ENCODE measurements around the gene STX16.
"Not testable (repeated sequence)": the region's sequence is repeated elsewhere in the genome, so short reads cannot be mapped to it uniquely, and the experiment has no call there.

Gene STX16

GRCh38 chr20:58636396-58636982 is 14.6 kb upstream of the STX16 start:
- DNase-seq (ENCODE audit: low read depth): no peak

GRCh38 chr20:58636983-58637421 is 14.1 kb upstream of the STX16 start:
- DNase-seq (ENCODE audit: low read depth): no peak

DNA sequence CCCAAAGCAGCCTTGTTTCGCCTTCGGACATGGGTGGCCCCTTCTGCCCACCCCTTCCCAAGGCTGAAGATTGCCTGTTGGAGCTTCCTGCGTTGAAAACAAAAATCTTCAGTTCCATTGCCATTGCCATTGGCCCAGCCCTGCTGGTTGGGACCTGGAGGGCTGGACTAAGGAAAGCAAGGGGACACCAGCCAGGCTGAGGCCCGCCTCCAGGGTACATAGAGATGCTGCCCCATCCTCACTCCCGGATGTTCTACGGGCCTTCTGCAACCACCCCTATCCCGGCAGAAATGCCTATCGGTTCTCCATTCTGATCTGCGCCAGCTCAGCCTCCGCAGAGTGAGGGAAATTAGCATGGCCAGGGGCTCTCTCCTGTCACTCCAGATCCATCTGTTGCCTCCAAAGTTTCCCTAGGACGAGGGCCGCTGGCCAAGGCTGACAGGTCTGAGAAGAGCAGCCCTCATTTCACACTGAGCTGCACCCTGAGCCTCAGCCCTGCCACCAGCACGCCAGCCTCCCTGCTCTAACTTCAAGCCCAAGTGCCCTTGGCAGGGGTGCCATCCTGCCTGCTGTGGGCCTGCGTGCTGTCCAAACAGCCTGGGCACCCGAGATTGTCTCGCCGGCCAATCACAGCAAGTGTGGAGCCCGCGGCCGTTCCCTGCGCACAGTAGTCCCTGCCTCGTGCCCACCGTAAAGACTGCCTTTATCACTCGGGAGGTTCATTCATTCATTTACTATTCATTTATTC is 13.4 kb upstream of the STX16 start:
- DNase-seq (ENCODE audit: low read depth): no peak

- DNase-seq (ENCODE audit: low read depth): no peak
Measured at GRCh38 chr20:58638467-58639181, 12.5 kb upstream of the STX16 start.

GRCh38 chr20:58639182-58640146 is 11.6 kb upstream of the STX16 start:
- DNase-seq (ENCODE audit: low read depth): no peak

DNA sequence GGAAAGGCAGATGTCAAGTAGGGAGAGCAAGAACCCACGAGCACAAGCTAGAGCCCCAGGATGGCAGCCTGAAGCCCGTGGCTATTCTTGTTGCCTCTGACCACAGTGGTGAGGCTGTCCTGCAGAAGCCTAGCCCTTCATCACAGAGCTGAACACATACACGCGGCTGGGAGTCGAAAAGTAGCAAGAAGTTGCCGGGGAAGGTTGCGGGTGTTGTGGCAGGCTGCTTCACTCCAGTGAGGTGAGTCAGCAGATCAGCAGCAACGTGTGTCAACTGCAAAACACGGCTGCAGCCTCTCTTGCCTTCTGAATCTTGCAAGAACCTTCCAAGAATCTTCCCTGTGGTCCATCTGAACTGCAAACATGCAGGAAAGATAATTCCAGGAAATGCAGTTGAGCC is 10.6 kb upstream of the STX16 start:
- no peak for DNase-seq (ENCODE audit: low read depth)

DNA sequence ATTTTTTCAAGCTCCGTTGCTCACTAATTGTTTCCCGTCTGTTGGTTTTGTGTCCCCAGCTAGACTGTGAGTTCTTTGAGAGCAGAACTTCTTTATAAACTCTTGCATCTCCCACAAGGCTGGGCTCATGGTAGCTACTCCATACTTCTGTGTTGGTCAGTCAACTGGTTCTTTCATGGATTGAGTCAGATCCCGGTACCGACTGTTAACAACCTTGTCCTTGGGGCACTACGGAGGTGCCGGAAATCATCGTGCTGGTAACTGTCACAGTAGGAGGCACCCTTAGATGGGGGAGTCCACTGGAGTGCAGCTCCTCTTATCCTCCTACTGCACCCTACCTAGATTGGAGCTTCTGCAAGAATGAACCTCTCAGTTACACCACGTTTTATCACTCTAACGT is 8.6 kb upstream of the STX16 start:
- DNase-seq (ENCODE audit: low read depth): no peak

DNA sequence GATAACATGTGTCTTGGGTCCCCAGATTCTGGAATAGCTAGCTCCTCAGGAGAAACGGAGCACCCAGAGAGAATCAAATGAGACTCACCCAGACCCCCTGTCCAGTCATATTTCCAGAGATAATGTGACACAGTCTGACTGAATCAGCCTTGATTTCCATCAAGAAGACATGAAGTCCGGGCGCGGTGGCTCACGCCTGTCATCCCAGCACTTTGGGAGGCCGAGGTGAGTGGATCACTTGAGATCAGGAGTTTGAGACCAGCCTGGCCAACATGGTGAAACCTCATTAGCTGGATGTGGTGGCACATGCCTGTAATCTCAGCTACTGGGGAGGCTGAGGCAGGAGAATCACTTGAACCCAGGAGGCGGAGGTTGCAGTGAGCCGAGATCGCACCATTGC is 8.2 kb upstream of the STX16 start:
- not testable (repeated sequence) for DNase-seq (ENCODE audit: low read depth)

DNA sequence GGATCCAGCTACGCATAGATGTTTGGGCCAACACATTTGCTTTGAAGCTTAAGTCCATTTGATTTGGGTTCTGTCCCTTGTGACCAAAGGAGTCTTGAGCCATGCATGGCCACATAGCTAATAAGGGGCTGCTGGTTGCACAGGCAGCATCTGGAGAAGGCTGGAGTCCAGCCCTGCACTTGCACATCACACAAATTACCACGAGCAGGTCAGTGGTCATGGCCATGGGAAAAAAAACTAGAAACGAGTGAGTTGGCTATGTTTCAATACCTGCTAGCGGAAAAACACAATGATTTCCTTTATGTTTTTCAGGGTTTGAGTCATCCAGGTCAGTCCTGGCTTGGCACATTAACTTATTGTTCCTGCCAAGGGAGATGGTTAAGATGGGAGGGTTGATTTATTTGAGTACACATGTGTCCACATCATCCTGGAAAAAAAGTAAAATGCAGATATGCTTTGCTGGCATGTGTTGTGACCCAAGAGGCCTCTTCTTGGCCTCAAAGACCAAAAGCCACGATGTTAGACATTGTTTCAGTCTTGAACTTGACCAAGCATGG is 5.6 kb upstream of the STX16 start:
- DNase-seq (ENCODE audit: low read depth): no peak

DNA sequence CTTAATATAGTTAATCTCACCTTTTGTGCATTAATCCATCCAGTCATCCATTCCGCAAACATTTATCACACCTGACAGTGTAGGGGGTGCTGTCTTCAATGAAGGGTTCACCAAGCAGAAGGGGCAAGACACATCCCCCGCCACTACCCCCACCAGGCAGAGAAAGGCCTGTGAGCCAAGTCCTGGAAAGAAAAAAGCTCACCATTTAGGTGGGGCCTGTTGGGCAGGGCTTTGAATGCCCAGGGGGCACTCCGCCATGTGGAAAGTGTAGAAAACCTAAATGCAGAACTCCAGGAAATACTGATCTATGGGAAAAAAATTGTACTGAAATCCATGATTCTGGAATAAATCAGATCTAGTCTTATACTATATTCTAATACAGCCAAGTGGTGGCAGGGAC is 4.8 kb upstream of the STX16 start:
- no peak for DNase-seq (ENCODE audit: low read depth)

GRCh38 chr20:58646703-58647102 is 4.4 kb upstream of the STX16 start:
- DNase-seq (ENCODE audit: low read depth): no peak

DNA sequence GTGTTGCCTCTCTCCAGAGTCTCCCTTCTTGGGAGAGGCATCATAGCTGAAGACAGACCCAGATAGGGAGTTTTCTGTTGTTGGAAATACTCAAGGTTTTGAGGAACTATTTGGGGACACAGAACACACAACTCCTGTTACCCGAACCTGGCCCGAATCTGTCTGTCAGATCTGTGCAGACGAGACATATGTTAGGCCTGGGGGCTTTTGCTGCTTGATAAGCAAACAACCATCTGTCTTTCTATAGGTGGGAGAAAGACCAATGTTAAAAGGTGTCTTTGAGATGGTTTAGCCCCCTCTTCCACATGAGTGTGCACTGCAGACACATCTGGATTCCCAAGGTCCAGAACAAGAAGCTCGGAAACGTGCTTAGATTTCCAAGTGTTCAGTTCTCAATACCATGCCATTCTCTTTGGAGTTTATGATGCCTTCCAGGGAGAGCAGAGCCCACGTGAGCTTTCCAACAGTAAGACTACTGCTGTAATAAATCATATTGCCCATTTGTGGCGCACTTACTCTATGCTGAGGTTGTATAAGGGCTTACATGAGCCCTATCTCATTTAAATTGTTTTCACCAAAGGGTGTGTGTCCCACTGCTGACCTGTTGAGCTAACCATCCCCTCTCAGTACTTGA is 3.8 kb upstream of the STX16 start:
- DNase-seq (ENCODE audit: low read depth): no peak

GRCh38 chr20:58647796-58648501 is 3.1 kb upstream of the STX16 start:
- DNase-seq (ENCODE audit: low read depth): no peak

DNA sequence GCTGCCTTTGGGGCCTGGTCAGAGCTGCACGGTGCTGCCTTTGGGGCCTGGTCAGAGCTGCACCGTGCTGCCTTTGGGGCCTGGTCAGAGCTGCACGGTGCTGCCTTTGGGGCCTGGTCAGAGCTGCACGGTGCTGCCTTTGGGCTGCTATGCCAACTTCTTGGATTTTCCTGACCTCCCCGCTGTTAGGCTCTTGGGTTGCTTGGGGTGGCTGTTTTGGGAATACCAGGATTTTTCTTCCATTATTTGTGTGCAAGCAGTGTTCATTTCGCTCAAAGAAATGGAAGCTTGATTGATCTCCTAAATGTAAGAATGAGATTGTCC is 2.6 kb upstream of the STX16 start:
- not testable (repeated sequence) for DNase-seq (ENCODE audit: low read depth)

DNA sequence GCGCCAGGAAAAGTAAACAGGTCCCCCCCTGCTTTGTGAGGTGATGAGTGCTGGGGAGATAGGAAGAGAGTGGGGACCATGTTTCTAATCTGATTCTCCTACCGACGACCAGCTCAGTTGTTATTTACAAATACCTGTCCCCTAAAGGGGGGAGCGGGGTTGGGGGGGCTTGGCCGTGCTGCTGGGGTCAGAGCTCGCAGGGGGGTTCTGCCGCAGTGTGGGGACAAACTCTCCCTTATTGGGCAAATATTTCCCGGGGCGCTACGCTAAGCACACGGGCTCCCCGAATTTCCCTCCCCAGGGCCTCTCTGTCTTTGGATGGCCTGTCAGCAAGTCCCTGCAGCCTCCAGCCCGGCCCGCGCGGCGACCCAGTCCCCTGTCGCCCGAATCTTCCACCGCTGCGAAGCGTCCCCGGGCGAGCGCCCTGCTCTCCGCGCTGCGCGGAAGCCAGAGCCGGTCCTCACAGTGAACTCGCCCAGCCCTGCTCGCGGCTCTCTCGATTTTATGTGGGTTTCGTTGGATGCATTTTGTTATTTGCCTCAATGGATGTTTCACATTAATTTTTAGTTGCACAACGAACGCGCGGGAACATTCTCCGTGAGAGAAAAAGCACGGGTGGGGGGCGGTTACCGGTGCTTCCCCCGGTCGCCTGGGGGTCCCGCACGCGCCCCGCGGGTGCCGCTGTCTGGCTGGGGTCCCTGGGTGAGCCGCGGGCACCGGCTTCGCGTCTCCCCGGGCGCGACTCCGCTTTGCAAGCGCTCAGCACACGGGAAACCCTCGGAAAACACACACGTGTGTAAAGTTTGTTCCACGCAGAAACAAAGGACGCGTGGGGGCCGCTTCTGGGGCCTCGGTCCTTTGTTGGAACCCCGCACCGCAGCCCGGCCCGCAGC is 1.5 kb upstream of the STX16 start:
- DNase-seq (ENCODE audit: low read depth): no peak

DNA sequence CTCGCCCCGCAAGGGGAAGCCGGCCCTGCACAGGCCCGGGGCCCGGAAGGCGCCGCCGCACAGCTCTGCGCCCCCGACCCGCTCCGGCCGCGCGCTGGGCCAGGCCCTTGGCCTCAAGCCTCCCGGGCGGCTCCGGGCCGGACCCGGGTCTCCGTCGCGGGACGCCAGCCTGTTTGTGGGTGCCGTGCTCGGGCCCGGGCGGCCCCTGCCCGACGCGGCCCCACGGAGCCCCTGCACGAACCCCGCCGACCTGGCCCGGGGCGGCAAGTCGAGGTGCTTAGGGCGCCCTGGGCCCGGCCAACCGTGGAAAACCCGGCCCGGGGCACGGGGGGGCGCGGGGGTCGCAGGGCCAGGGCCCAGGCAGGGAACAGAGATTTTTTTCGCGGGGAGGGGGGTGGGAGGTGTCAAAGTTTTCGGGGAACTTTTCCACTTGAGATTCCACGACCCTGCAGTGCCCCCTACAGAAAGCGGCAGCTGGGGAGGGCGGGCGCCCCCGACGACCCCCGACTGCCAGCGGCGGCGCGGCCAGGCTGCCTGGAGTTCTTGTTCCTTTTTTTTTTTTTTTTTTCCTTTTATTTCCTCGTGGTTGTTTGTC is 805 bp upstream of the STX16 start:
- no peak for DNase-seq (ENCODE audit: low read depth)

- no peak for DNase-seq (ENCODE audit: low read depth)
Measured at GRCh38 chr20:58651559-58651945, 469 bp downstream of the STX16 start.

DNA sequence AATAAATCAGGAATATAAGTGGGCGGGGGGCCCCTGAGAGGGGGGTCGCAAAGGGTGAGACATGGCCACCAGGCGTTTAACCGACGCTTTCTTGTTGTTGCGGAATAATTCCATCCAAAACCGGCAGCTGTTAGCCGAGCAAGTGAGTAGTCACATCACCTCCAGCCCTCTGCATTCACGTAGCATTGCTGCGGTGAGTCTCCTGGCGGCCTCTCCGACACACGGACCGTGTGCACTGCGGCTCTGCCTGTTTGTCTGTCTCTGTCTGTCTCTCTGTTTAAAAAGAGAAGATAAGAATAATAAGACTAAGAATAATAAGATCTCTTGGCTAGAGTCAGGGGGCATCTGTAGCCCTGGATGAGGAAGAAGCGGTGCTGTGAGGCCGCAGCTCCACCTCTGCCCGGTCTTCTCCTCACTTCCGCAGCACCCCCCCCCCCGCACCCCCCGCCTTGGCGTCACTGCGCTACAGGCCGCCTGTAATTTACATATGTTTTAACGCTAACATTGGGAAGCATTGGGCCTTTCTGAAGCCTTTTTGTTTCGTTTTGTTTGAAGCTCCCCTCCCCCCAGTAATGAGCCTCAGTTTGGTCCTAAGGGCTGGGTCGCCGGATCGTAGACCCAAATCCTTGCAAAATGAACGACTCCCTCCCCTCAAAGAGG is 993 bp downstream of the STX16 start:
- DNase-seq (ENCODE audit: low read depth): no peak
